Muscle of arm (tissue), 12 donors: ENCODE results near the gene CTDP1. TPM values are rescaled to one million over a fixed set of nuclear protein-coding genes. Genes with fewer than 3 reads are reported as not detected.
A peak's percentile ranks its signal among the peaks of the same experiment; 100 is the strongest.

Experiments used
- DNase-seq: peaks from one replicate; pipeline ENCODE4 v3.0.0-alpha.2; 2013
- polyA plus RNA-seq, 12 donors: library from polyadenylated mRNA; unstranded; fragments of 120-200 nt; gene quantifications; one replicate each; pipeline ENCODE4 v1.2.1, GENCODE V29; 2013; ENCODE audit not compliant: insufficient read length in 12 of 12

Gene CTDP1
- polyA plus RNA-seq, 12 donors = 6.2 to 12.8 (median 7.6) TPM; not detected in 1

GRCh38 chr18:79756143-79756500 lies 76.5 kb downstream of the CTDP1 start:
- no peak for DNase-seq

- no peak for DNase-seq
Measured at GRCh38 chr18:79756826-79757225, 77.2 kb downstream of the CTDP1 start.

- DNase-seq = no peak
Measured at GRCh38 chr18:79760348-79760747, 80.7 kb downstream of the CTDP1 start.

GRCh38 chr18:79760881-79761280 lies 81.3 kb downstream of the CTDP1 start:
- no peak for DNase-seq

- no peak for DNase-seq
Measured at GRCh38 chr18:79763407-79763806, 83.8 kb downstream of the CTDP1 start.

- DNase-seq = no peak
Measured at GRCh38 chr18:79764131-79764530, 84.5 kb downstream of the CTDP1 start.

- DNase-seq = peak; percentile 43
Measured at GRCh38 chr18:79765491-79766245, 86.1 kb downstream of the CTDP1 start.

GRCh38 chr18:79766308-79766707 lies 86.7 kb downstream of the CTDP1 start:
- no peak for DNase-seq

- no peak for DNase-seq
Measured at GRCh38 chr18:79768745-79769144, 89.1 kb downstream of the CTDP1 start.

- no peak for DNase-seq
Measured at GRCh38 chr18:79769698-79770500, 90.3 kb downstream of the CTDP1 start.

GRCh38 chr18:79770501-79770815 lies 90.9 kb downstream of the CTDP1 start:
- no peak for DNase-seq

- DNase-seq = no peak
Measured at GRCh38 chr18:79770826-79771225, 91.2 kb downstream of the CTDP1 start.

- DNase-seq = no peak
Measured at GRCh38 chr18:79771446-79772107, 92.0 kb downstream of the CTDP1 start.

- DNase-seq = no peak
Measured at GRCh38 chr18:79772108-79772864, 92.7 kb downstream of the CTDP1 start.

GRCh38 chr18:79772865-79773696 lies 93.5 kb downstream of the CTDP1 start:
- DNase-seq = no peak

GRCh38 chr18:79774111-79774510 lies 94.5 kb downstream of the CTDP1 start:
- no peak for DNase-seq

GRCh38 chr18:79775441-79776221 lies 96.0 kb downstream of the CTDP1 start:
- no peak for DNase-seq

GRCh38 chr18:79776674-79777073 lies 97.1 kb downstream of the CTDP1 start:
- DNase-seq = no peak

GRCh38 chr18:79778291-79778791 lies 98.7 kb downstream of the CTDP1 start:
- DNase-seq = no peak

GRCh38 chr18:79779021-79779699 lies 99.6 kb downstream of the CTDP1 start:
- no peak for DNase-seq
